HG02970 (cell line): Measurements from ENCODE around the gene GPR183.

Experiments used
- ATAC-seq: cut with Tn5 transposase; IDR thresholded peaks from one replicate; pipeline ENCODE4 v1.9.1; 2021; ENCODE audit warnings: mild to moderate bottlenecking, moderate library complexity, moderate number of reproducible peaks; ENCODE audit not compliant: unreplicated experiment, low FRiP score

The GPR183 gene

DNA sequence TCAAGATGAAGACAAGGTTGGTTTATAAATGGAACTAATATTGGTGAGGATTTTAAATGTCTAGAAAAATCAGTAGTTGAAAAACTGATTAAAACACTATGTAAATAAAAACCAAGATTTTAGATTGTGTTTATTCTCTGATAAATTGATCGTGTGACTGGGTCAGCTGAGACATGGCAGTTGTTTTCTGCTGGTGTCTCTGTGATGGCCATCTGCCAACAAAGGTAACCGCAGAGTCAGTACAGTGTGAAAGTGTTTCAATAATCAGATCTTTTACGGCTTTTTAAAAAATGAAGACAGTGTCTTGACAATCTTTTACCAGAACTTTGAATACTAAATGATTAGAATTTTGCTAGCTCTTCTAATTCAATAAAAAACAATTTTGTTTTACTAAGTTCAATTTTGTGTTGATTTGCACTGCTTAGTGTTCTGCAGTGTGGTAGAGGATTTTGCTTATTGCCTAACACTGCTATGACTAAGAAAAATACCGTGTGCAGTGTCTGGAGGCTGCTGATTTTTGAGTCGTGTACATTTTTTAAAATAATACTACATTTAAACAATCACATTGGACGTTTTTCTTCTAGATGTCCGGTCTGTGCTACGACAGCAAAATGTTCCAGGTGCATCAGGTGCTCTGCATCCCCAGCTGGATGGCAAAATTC is 32.7 kb upstream of the GPR183 start:
- ATAC-seq, result no peak

DNA sequence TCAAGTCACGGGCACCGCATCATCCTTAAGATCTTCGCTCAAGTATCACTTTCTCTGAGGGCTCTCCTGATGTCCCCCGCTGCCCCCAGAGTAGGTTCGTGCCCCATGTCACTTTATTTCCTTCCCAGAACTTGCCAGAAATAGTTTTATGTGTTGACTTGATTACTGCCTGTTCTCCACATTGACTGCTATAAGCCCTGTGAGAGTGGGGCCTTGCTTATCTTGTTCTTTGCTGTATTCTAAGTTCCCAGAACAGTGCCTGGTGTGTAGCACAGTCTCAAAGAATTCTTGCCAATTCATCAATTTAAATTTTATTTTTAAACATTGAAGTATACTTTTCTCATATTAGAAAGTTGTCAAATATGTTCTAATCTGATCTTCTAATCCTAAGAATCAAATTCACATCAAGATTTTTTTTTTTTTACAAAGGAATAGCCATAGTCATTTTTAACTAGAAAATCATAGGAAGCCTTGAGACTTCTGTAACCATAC is 32.1 kb upstream of the GPR183 start:
- ATAC-seq, result no peak

DNA sequence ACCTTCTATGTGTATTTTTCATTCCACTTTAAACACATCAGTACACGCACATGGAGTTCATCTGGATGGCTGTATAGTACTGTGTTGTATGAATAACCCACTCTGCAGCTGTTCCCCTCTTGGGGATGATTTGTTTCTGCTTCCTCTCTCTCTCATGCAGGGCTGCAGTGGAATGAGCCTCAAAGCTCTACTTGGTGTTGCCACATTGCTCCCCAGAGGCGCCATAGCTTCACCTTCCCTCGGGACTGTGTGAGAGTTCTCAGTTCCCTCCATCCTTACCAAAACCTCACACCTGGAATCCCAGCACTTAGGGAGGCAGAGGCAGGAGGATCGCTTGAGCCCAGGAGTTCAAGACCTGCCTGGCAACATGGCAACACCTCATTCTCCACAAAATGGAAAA is 28.4 kb upstream of the GPR183 start:
- no peak for ATAC-seq

DNA sequence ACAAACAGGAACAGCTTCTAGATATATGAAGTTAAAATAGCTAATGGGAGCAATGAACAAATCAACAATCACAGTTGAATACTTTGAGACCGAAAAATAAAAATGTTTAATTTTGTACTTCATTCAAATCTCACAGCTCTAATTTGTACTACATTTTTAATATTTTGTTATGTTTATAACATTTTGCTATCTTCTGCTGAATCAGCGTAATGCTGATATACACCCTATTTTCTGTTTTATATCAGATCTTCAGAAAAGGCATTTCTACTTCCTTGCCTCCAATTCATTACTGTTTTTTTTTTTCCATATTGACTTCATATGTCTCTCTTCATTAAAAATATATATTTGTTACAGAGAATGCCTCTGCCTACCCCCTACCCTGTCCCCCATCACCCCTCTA is 27.9 kb upstream of the GPR183 start:
- ATAC-seq, result no peak

DNA sequence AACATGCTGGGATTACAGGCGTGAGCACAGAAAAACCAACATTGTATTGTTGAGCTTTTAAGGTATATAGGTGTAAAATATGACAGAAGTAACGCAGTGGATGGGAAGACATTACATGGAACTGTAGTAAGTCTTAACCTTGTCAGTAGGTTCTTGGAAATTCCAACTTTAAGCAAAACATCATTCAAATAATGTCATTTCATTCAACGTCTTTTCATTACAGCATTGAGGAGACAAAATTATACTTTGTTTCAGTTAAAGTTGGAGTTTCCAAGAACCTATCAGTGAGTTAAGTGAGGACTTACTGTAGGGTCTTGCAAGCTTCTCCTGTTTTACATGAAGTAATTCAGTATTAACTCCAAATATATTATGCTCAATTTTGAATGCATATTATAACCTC is 27.0 kb upstream of the GPR183 start:
- no peak for ATAC-seq

DNA sequence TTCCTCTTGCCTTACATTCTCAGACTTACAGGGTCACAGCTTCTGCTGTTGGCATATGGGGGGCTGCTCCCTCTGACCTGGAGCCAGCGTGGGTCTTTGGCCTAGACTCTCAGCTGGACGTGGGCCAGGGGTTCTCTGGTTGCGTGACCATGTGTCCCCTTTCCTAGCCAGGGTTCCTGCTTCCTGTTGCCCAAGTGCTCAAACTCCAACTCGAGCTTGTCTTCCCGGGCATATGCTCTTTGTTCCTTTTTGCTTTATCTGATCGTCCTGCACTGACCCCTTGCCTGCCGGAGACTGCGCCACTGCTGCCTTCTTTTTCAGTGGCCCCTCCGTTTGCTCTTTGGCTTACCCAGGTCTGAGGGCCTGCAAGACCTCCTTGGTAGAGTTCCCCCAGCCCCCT is 25.3 kb upstream of the GPR183 start:
- no peak for ATAC-seq

DNA sequence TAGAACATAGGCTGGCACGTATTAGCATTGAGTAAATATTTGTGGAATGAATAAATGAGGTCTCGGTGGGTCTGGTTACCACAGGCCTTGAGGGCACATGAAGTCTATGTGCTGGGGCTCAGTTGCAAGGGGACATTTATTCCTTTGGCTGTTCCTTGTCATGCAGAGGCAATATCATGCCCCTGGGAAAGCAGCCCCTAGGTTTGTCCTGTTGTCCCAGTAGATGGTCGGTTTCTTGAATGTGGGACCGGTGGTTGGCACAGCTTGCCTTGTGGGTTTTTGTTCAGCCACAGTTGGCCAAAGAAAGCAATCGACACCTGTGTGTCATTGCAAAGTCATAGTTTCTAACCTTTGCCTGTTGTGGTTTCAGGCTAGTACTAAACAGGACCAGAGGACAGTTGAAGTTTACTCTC is 24.7 kb upstream of the GPR183 start:
- no peak for ATAC-seq

DNA sequence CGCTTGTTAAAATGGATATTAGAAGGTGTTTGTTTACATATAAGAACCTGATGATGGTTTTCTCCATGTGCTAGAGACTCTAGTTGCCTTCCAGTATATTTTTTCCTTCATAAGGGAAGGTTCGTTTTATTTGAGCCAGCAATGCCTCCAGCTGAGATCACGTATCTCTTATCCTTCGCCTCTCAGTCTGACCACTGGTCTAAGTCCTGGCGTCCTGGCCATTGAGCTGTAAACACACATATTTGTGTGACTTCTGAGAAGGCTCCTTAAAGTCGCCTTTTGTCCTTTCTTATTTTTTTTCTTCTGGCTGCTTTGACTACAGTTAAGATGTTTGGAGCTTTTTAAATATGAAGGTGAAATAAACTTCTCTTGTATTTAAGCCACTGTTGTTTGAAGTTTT is 23.7 kb upstream of the GPR183 start:
- ATAC-seq, result no peak

DNA sequence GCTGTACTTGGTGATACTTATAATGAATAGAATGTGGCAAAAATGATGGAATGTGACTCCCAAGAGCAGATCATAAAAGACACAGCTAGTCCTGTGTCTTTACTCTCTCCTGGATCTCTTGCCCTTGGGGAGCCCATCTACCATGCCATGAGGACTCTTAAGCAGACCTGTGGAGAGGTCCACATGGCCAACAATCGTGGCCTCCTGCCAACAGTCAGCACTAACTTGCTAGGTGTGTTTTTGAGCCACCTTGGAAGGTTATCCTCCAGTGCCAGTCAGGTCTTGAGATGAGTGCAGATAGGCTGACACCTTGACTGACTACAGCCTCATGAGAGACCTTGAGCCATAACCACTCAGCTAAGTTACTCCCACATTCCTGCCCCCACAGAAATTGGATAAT is 22.3 kb upstream of the GPR183 start:
- ATAC-seq, result no peak

DNA sequence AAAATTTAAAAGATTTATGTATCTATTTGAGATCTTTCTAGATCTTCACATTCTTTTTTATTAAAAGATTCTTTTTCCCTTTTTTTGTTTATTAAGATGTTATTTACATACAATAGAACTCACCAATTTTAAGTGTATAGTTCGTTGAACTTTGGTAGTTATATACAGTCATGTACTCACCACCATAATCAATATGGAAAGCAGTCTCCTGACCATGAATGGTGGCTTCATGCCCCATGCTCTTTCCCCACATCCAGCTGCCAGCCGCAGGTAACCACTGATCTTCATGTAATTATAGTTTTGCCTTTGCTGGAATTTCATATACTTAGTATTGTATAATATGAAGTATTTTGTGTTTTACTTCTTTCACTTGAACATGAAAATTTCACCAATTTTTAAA is 20.6 kb upstream of the GPR183 start:
- no peak for ATAC-seq

DNA sequence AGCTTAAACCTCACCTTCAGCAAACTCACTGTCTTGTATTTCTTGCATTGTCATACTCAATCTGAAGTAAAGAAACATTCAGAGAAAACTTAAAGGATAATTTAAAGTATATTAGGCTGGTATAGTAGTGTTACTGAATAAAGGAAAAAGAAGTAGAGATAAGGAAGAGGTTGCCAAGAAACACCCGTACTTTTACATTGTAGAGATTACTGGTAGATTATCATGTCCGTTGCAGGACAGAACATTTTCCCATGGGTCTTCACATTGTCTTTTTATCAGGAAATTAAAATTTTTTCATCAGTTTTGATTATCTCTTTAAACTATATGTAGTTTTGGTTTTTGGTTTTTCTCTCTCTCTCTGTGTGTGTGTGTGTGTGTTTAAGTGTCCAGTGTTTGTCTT is 19.9 kb upstream of the GPR183 start:
- ATAC-seq, result no peak

DNA sequence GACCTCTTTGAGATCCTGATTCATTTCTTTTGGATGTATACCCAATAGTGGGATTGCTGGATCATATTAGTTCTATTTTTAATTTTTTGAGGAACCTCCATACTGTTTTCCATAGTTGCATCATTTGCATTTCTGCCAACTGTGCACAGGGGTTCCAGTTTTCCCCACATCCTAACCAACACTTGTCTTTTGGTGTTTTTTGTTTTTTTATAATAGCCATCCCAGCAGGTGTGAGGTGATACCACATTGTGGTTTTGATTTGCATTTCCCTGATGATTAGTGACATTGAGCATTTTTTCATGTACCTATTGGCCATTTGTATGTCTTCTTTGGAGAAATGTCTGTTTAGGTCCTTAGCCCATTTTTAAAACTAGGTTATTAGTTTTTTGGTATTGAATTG is 18.8 kb upstream of the GPR183 start:
- ATAC-seq, result no peak

DNA sequence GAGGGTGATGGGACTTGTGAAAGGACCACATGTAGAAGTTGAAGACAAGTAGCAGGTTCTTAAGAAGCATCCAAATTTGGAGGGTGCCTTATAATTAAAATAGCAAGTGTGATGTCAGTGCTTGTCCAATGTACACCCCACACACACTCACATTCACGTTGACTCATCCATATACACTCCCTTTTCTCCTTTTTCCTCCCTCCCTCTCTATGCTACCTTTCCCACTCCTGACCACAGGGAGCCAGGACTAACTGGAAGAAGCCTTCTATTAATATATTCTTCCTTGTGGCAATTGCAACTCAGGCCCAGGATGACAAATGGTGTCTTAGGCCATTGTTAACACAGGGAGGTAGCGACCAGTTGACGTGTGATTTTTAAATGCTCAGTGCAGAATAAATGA is 16.3 kb upstream of the GPR183 start:
- ATAC-seq, result no peak

DNA sequence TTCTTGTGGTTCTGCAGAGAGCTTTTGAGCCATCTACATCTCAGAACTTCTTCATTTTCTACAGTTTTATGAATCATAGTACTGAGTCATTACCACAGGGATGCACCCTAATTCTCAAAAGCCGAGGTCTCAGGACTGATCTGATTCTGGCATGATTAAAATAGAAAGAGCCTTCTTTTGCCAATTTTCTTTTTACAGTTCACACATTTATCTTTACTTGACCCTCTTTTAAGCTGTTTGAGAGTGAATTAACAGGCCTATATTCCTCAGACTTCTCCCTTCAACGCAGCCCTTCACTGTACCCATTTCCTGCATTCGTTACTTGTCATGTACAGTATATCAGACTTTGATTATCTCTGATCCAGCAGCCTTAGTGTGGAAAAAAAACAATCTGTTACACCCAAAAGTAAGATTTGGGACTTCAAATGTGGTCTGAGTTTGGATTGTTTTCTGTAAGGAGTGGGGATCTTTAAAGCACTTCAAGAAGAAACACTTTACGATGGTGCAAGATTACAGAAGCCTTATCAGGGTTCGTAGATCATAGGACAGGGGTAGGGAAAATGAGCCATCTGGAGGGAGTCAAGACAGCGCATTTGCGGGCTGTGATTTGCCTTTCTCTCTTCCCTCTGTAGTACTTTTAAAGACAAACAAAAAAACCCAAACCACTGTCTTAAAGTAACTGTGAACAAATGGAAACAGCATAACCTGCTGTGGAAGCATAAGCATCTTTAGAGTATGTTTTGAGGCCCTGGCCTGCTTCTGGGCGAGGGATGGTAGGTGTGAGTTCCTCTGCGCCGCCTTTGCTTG is 15.3 kb upstream of the GPR183 start:
- ATAC-seq, result peak; percentile 81

DNA sequence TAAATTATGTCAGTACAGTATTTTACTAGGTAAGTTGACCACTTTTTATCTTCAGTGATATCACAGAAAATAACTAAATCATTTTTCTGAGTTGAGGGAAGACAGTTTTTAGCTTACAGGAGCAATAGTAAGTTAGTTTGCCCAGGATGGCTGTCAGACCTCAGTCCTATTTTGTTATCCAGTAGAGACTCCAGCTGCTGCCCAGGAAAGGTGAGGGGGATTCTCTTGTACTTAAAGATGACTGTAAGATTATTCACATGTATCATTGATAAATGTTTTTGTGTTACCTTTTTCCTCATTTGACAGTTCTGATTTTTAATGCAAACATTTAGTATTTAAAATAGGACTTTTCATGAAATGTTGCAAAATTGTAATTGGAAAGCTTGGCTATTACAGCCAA is 14.5 kb upstream of the GPR183 start:
- no peak for ATAC-seq

DNA sequence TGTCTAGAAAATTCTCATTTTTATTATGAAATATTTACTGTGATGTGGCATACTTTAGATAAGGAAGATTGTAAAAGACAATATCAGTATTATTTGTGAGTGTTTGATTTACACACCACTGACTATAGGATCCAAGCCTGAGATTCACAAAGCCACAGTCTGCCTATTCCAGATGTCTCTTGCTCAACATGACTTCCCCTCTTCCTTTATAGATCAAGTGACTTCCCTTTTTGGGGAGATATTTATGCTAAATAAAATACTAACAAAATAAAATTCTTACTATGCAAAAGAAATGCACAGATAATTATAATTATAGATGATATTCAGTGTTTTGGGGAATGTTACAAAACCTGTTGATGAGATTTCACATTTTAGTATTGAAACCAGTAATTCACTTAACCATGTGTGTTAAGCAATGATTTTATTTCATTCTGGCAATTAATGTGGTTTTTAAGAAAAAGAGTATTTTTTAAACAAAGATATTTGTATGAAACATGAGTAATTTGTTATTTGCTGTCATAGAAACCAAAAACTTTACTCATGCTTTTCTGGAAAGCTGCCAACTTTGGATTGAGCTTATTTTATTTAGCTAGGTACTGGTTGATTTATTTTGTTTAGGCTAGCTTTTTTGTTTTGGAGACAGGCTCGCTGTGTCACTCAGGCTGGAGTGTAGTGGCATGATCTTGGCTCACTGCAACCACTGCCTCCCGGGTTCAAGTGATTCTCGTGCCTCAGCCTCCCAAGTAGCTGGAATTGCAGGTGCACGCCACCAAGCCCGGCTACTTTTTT is 13.7 kb upstream of the GPR183 start:
- ATAC-seq, result no peak

DNA sequence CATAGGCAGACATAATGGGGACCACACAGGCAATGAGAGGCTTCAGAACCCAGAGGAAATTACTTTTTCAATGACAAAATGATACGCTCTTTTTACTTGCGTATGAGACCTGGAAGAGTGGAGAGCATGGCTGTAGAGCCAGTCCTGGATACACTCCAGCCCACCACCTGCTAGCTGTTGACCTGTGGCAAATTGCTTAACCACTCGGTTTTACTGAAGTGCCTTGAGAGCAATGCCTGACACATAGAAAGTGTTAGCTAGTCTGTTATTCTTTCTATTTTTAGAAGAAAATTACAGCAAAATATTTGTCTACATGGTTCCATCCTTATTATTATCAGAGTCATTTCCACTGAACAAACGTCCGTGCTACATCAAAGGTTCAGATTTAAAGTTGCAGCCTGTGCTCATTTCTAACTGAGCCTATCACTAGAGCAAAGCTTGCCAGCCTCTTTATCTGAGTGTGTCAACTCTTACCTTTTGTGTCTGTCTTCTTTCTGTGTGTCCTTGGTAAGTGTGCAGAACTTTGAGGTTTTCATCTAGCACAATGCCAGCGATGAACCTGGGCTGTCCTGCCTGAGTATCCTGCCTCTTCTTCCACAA is 9.6 kb upstream of the GPR183 start:
- no peak for ATAC-seq

DNA sequence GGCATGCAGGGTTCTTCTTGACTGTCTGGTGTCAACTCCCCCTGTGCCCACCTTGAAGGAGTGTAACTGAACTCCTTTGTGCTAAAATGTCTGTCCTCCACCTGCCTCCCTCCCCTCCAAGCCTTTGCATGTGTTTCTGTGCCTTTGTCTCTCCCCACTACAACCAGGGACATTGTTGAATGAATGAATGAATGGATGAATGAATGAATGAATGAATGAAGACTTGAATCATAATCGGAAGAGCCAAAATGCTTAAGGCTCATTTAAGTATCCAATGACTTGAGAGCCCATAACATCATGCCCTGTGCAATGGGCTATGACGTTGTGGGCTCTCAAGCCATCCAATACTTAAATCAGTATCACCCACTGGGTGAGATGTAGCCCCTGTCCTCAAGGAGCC is 9.0 kb upstream of the GPR183 start:
- no peak for ATAC-seq

DNA sequence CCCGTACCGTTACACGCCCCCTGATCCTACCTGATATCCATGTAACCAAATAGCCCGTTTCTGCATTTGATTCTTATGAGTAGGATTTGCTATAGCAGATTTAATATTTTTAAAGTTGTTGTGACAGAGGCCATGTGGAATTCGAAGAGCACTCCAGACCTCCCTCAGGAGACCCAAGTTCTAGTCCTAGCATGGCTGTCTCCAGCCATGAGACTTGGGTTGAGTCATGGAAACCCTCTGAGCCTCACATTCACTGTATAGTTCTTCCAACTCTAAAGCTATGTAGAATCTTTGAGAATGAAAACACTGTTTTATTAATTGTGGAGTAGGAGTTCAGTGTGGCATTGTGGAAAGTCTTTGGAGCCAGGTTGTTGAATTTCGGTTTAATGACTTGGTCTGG is 8.0 kb upstream of the GPR183 start:
- no peak for ATAC-seq

DNA sequence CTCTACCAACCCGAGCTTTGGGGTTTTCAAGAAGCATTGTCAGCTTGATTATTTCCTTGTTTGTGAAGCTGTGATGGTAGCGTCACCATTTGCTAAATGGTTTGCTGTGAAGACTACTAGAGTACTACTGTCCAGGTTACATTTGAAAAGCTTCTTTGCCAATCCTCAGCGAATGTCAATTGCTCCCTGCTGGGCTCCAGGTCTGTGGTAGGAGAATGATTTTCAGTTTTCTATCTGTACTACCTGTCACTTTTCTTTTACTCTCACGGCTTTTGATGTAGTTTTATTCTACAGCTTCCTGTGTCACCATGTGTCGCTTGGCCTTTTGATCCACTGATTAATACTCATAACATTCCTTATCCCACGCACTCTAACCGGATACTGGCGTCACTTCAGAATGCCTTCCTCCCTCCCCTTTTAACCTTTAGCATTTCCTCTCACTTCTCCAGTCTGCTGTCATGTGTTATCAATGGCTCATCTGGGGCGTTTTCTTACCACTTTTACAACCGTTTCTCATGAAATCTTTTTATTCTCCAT is 7.5 kb upstream of the GPR183 start:
- ATAC-seq, result no peak

DNA sequence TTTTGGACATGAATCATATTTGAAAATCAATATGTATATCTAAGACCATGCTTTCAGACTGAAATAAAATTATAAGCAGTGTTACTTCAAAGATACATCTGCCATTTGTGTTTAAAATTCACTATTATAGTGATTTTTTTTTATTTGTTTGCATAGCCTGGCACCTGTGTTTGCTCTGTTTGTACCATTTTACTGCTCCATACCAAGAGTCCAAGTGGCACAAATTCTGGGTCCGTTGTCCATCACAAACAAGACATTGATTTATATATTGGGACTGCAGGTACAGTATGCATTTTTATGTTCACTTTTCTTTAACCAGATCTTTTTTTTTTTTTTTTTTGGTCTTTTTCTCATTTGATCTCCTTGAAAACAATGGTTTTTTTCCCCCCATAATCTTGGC is 6.7 kb upstream of the GPR183 start:
- no peak for ATAC-seq
